T-helper 1 cell treated with Interleukin-12 subunit alpha and Interleukin-12 subunit beta and Interleukin-4 antibody, amounts not matched to agents 30 ng/mL and 1 ng/mL, for 36 hours (primary cell): ENCODE results near the gene SERPINH1. TPM values are rescaled to one million over a fixed set of nuclear protein-coding genes. Genes with fewer than 3 reads are reported as not detected.

Source experiments
- intact Hi-C: fragments of 100-400 bp; cut with micrococcal nuclease; formaldehyde crosslinking; loops from one replicate; pipeline ENCODE4 v1.15.1; 2024
- total RNA-seq: library from RNA; stranded (reverse); gene quantifications from 2 replicates; pipeline ENCODE4 v1.2.3, GENCODE V29; 2022

The SERPINH1 gene
- 17.0 and 17.1 TPM in 2 replicates for total RNA-seq

DNA sequence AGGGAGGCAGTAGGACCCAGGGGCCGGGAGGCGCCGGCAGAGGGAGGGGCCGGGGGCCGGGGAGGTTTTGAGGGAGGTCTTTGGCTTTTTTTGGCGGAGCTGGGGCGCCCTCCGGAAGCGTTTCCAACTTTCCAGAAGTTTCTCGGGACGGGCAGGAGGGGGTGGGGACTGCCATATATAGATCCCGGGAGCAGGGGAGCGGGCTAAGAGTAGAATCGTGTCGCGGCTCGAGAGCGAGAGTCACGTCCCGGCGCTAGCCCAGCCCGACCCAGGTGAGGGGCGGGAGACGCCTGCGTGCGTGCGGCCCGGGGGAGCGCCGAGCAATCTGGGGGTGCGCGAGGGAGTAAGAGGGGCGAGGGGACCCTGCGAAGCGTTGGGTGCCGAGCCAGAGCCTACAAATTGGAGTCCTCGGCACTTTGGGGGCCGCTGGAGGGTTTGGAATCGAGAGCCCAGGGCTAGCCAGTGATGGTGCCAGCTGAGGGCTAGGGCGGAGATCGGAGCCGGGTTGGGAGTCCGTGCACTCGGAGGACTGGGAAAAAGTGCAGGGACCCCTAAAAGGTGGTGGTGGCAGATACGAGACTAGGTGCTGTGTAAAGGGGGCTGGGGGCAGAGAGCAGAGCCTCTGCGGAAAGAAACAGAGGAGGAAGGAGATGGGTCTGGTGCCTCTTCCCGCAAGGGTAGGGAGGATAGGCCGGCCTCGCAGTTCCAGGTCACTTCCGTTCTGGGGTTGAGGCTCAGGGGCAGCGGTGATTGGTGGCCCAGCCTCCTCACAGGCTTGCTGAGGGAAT, at the start of gene SERPINH1:
Gene SERPINH1, plus strand, starts transcription at position 206 of the 788 bp plus-strand sequence. CDS start 4,097 bp downstream, outside the sequence.
- intact Hi-C loops: loop anchor here (1.0 to 2.0 kb wide), 4 partner anchors 25 to 163 kb away; partner anchors contain the start of genes MAP6 and RPS3

DNA sequence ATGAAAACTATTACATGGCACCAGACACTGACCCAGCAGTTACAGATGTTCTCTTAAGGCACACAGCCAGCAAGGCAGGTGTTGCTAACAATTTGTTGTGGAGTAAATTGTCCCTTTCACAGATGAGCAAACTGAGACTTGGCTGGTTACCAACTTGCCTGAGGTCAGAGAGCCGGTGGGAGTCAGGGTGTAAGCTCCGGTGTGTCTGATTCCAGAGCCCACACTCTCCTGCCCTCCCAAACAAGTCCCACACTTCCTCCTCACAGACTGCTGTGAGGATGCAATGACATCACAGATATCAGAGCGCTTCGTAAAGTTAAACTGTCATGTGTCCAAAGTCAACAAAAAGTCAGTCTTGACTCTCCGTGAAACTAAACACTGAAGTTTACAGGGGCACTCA, 48.8 kb upstream of the SERPINH1 start:
- intact Hi-C loops: no loop called here

DNA sequence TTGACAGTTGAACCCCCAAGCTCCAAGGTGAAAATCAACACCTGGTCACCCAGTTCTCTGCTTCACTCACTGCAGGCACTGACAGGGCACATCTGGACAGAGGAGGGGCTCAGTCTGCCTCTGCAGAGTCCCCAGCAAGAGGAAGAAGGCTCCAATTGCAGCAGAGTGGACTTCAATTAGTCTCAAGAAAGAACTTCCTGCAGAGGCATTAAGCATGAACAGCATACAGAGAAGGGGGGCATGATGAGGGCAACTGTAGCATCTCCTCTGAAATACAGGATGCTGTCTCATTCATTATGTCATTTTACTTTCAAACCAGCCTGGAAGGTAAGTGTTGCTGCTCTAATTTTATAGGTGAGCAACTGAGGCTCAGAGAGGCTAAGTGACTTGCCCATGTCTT, 47.5 kb upstream of the SERPINH1 start:
- intact Hi-C loops: no loop called here

DNA sequence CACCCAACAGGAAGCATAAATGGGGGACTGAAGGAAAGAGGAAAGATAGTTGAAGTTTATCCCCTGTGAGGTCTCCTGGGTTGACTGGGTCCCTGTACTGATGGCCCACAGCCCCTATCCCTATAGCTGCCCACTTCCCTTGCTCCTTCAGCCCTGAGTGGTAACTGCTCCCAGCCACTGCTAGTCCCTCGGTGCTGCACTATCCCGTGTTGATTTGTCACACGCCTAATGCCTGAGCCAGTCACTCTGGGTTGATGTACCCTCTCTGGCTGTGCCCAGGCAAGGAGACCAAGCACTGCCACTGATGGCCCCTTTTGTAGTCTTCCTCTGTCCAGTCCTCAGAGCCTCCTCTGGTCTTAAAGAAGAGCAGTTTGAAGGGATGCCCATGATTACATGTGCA, 45.9 kb upstream of the SERPINH1 start:
- intact Hi-C loops: no loop called here

DNA sequence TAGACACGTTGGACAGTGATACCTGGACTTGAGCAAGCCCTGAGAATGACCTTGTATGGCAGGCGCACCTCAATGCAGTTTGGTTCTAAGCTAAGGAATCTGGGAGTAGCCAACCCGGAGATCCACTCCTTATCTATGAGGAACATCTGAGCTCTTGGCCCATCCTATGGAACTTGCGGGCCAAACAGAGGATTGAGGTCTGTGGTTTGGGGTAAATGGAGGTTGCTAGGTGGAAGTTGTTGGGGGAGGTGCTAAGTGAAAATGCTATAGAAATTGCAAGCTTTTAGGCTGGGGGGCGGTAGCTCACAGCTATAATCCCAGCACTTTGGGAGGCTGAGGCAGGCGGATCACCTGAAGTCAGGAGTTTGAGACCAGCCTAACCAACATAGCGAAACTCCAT, 45.2 kb upstream of the SERPINH1 start:
- intact Hi-C loops: no loop called here

DNA sequence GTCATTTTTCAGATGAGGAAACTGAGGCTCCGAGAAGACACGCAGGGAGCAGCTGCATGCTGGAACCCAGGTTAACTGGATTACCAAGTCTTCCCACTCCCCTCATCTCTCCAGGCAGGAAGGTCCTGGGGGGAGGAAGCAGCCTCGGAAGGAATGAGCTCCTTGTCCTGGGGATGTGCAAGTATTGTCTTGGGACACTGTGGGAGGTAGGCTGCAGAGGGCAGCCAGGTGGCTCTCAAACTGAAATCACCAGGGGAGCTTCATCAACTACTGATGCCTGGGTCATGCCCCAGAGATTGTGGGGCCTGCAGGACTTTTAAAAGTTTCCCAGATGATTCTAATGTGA, 43.9 kb upstream of the SERPINH1 start:
- intact Hi-C loops: no loop called here

DNA sequence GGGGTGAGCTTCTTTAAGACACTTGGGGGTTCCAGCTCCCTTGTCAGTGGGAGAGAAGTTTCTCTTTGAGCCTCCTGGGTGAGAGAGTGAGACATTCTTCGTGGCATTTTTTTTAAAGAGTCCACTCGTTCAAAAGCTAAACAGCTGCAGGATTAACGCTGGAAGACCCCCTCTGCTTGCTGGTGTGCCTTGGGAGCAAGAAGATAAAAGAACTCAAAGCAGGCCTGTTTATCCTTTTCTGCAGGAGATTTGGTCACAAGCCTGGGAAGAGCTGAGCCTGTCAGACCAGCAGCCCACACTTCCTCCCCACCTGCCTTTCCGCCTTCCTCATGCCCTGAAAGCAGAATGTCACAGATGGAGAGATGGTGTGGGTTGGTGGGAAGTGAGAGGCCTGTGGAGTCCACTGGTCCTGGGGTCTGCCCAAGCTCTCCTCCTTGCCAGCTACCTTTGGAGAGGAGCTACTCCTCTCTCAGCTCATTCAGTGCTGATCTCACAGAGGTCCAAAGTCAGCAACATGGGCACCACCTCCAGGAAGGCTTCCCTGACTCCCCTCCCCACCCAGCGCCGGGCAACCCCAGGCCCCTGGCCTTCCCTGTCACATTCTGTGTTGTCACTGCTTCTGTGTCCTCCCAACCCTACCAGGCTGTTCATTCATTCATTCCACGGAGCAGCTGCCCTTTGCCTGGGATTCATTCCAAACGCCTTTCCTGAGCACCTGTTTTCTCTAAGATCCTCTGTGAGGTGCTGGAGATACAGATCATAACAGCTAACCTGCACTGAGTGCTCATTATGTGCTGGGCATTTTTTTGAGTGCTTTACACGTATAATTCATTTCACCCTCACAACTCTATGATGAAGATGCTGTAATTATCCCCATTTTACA, 43.0 kb upstream of the SERPINH1 start:
- intact Hi-C loops: no loop called here

DNA sequence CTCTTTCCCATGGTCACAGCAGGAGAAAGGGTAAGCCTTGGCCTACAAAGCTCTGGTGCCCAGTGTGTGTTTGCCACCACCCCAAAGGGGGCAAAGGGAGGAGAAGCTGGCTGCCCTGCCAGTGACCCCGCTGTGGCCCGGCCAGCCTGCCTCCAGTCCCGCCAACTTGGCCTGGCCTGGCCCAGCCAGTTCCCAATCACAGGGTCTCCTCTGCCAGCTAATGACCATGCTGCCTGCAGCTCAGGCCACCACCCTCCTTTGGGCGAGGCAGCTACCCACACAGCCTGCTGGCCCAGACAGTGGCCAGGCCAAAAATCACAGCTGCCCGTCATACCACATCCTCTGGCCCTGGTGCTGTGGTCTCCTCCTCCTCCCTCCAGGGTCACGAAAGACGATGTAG, 41.4 kb upstream of the SERPINH1 start:
- intact Hi-C loops: no loop called here

DNA sequence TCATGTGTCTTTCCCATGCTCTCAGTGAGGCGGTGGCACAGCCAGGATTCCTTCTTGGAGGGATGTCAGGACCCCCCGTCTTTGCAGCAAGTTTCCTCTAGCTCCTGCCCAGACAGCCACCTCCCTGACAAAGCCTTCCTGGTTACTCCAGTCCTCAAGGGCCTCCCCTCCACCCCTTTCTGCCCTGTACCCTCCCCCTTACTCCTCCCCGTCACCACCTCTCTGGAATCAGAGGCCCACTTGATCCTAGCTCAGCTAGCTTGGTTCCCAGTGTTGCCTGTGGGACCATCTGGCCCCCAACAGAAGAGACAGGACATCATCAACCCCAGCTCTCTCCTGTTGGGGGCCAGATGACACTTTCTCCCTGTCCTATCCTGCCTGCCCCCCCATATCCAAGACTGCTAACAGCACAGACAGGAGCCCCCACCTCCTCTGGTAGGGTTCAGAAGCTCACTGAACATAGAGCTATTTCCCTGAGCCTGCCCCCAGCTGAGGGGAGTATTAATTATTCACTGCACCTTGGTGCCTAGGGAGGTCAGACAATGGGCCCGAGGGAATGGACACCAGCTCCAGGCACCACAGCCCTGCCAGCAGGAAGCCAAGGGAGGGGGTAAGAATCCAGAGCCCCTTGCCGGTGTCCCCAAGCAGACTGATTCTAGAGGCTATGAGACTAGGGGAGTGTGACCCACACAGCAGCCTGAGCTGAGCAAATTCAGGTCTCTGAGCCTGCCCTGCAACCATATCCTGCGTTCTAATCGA, 39.6 kb upstream of the SERPINH1 start:
- intact Hi-C loops: no loop called here

DNA sequence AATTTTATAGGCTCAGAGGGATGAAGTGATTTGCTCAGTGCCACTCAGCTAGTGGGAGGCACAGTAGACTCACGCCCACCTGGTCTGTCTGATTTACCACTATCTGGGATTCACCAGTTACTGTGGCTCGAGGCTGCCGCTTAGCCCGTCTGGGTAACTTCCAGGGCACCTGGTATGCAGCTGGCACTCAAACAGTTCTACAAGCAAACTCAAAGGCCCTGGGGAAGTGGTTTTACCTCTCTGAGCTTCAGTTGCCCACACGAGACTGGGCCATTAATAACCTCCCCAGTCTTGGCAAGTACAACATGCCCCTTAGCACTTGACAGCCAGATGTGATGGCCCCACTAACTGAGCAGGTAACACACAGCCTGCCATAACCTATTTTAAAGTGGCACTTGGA, 38.9 kb upstream of the SERPINH1 start:
- intact Hi-C loops: no loop called here

DNA sequence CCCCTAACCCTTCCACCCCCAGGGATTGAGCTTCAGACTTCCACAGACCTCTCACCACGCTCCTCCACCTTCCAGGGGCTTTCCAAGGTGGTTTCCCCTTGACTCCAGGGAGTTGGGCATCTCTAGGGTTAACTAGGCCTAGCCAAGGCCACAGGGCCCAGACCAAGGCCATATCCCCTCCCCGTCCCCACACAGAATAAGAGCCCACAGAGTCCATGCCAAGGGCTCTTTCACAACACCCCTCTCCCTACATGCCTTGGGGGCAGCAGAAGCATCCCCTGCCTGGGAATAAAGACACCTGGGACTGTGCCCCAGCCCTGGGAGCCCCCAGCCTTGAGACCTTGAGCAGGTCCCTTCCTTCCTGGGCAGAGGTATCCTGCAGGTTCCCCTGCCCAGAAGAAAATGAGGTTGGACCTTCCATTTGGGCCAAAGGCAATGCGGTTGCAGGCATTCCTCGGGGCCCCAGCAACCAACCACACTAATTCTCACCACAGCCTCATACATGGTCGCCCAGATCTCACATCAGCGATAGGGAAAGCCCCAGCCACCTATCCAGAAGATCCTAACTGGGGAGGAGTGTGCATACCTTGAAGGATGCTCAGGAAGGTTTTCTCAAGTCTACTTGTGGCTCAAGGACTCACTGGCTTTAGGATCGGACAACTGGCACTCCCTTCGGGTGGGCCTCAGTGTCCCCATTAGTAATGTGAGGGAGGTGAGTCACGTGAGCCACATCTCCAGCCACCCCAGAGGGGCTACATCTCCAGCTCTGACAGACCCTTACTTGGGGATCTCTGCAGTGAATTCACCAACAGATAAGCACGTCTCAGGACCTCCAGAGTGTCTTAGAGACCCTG, 38.0 kb upstream of the SERPINH1 start:
- intact Hi-C loops: loop anchor here (2.0 kb wide), 1 partner anchor 31 kb away; no protein-coding TSS in a partner anchor

DNA sequence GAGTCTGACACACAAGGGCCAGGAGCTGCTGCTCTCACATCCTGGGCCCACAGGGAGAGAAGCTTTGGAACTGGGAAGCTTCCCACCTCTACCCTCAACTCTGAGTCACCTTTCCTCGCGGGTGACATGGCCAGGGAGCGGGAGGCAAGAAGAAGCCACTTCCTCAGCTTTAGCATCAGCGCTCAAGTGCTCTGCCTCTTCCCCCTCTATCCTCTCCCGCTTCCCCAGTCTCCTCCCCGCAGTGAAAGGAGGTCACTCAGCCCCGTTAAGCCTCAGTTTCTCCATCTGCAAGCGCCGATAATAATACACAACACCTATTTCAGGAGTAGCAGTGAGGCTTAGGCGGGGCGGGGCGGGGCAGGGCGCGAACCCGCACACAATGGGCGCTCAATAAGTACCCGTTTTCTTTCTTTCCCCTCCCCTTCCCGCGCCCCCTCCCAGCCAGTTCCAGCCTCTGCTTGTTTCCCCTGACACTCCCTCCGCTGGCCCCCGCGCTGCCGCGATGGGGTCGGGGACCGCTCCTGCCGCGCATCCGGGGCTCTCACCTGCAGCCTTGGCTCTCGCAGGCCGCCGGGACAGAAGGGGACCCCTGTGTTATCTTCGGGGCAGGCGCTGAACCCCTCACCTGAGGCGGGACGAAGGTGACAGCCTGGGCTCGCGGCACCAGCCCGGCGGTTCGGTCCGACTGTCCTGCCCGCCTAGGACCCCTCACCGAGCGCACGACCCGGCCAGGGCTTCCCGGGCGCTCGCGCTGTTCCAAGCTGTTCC, 37.2 kb upstream of the SERPINH1 start:
- intact Hi-C loops: loop anchor here (1.0 to 5.0 kb wide), 3 partner anchors 32 to 578 kb away; partner anchors contain the start of genes SPCS2 and XRRA1

DNA sequence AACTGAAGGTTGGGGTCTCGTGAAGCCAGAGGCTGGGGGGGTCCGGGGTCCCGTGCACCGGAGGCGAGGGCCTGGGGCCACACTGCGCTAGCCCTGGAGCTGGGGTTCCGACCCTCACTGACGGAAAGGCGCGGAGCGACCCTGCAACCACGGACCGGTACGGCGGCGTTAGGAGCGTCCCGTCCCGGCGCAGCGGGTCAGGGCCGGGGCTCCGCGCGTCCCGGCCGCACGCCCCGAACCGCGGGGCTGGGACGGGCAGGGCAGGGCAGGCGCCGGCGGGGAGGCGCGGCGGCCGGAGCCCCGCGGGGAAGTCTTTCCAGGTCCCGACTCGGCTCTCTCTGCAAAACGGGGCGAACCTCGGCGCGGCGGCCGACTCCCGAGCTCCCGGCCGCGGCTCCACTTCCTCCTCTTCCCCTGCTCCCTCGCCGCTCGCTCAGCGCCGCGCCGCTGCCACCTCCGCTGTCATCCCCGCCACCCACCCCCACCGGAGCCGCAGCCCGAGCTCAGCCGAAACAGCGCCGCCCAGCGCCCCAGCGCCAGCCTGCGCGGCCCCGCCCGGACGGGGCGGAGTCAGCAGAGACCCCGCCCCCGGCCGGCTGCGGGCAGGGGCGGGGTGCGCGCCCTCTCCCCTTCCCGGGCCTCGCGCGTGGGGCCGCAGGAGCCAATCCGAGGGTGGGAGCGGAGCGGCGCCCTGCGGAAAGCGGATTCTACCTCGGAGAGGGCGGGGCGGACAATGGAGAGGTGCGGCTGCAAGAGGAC, 36.4 kb upstream of the SERPINH1 start, which contains the start of gene GDPD5:
Gene GDPD5, minus strand, starts transcription at position 509 of the 759 bp plus-strand sequence. CDS start 48,206 bp downstream, outside the sequence.
- intact Hi-C loops: loop anchor here (1.0 to 5.0 kb wide), 5 partner anchors 33 to 578 kb away; partner anchors contain the start of genes RPS3, SERPINH1, SPCS2 and XRRA1

DNA sequence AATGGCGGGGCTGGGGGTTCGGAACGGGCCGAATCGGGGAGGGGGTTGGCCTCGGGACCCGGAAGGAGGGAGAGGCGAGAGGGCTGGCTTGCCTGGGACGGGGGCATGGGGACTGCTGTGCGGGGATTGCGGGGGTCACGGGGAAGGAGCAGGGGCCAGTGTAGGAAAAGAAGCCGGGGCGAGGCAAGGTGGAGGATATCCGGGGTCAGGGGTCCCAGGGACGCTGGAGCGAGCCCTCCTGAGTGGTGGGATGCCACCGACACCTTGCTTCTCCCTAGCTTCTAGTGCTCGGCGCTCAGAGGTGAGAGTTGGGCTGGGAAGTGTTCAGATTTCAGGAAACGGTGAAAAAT, 35.9 kb upstream of the SERPINH1 start:
- intact Hi-C loops: loop anchor here (1.0 to 5.0 kb wide), 3 partner anchors 37 to 579 kb away; partner anchors contain the start of genes RPS3, SERPINH1, SPCS2 and XRRA1

DNA sequence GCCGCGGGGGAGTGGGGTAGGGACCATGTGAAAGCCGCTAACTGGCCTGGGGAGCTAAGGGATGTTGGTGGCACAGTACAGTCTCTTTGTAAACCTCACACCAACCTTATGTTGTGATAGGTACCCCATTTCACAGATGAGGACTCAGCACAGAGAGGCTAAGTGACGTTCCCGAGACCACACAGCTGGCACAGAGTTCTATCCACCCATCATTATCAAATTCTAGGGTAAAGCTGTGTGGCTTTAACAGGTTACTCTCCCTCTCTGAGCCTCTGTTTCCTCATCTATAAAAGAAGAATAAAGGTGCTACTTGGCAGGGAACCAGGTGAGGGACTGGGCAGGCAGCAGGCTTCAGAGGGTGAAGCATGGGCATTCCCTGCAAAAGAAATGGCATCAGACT, 34.9 kb upstream of the SERPINH1 start:
- intact Hi-C loops: loop anchor here (2.0 to 5.0 kb wide), 2 partner anchors 36 to 580 kb away; partner anchors contain the start of genes SERPINH1, SPCS2 and XRRA1

DNA sequence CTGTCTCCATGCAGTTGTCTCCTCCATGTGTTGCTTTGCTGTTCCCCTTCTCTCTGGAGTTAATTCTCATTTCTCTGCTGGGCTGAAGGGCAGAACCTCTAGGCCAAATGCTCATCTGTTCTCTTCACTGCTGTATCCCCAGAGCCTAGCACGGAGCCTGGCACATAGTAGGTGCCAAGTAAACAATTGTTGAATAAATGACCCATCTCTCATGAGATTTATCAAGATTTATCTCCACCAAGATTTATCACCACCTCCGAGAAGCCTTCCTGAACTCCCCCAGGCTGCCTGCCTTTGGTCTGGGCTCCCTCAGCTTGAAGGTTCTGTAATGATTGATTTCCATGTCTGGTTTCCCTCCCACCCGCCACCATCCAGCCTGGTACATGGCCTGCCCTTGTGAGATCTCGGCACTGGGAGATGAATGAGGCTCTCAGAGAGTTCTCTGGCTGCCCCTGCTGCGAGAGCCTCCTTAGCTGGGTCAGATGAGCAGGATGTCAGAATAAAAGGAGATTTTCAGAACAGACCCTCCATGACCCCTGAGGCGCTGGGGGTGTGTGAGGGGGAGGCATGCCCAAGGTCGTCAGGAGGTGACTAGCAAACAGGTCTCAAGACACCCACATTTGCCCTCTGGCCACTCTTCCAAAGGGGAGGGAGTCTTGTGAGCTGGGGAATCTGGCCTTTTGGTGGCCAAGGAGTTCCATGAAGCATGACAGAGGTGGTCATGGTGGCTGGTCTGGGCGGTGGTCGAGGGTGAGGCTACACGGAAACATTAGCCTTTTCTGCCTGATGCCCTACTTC, 33.9 kb upstream of the SERPINH1 start:
- intact Hi-C loops: loop anchor here (2.0 to 5.0 kb wide), 2 partner anchors 35 to 581 kb away; partner anchors contain the start of genes SERPINH1, SPCS2 and XRRA1

DNA sequence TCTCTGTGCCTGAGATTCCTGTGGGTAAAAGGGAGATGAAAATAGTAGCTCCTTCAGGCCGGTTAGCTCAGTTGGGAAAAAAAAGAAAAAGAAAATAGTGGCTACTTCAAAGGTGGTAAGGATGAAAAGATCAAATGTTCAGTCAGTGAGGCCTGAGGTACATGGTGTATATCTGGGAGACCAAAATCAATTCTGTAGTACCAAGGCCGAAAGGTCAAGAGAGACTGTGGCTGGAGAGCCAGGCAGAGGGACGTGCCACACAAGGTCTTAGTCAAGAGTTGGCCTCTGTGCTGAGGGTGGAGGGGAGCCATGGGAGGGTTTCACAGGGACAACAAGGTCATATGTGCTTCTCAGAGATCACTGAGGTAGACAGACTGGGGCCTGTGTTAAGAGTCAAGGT, 31.5 kb upstream of the SERPINH1 start:
- intact Hi-C loops: loop anchor here (5.0 kb wide), 1 partner anchor 47 kb away; no protein-coding TSS in a partner anchor
